Endothelial cell of umbilical vein (primary cell): ENCODE results near the gene PKD1. TPM values are rescaled to one million over a fixed set of nuclear protein-coding genes. Genes with fewer than 3 reads are reported as not detected.

Source experiments
- microRNA counts: library from miRNA; unstranded; fragments of <30 nt; microRNA quantifications from one replicate; lab custom pipeline; 2016
- microRNA-seq: library from miRNA; unstranded; fragments of <30 nt; microRNA quantifications from one replicate; pipeline ENCODE4 v1.2.0, GENCODE V29; 2021; ENCODE audit warnings: borderline number of aligned reads, borderline replicate concordance
- polyA plus RNA-seq, 4 experiments: library from polyadenylated mRNA; depleted of rRNA in 3 of 4; stranded (reverse) in 3 of 4; unstranded in 1 of 4; fragments of >200 nt; gene quantifications; 2 replicates each; pipeline versions ENCODE4 v1.2.1 to v1.2.3, GENCODE V29; 2011 to 2012; ENCODE audit warnings: missing spikeins in 1 of 4
- small RNA-seq: library from RNA; depleted of rRNA; stranded (forward); fragments of <200 nt; gene quantifications from one replicate; pipeline ENCODE3, GENCODE V24; 2012; ENCODE audit warnings: low replicate concordance, low read depth; ENCODE audit not compliant: insufficient read depth, insufficient read length
- total RNA-seq: library from RNA; stranded (reverse); gene quantifications from 2 replicates; pipeline ENCODE4 v1.2.3, GENCODE V29; 2021

Gene PKD1
- total and polyA plus RNA-seq, 2 donors (not counting 3 experiments of a cell fraction or from before 2014, with no cell fraction given) = 52.5 to 102 TPM

MicroRNAs within 50 kb of the gene (microRNA counts, 767-probe panel; counts per million panel counts)
- microRNA hsa-miR-1225-3p (lab: Ali Mortazavi, UCI) (723 counts per million, percentile 96 among the panel's probes with 10 or more counts), microRNA hsa-miR-1225-5p (lab: Ali Mortazavi, UCI) (723 counts per million, percentile 96 among the panel's probes with 10 or more counts), microRNA hsa-miR-3180 (lab: Ali Mortazavi, UCI) (723 counts per million, percentile 96 among the panel's probes with 10 or more counts), microRNA hsa-miR-4516 (lab: Ali Mortazavi, UCI) (723 counts per million, percentile 96 among the panel's probes with 10 or more counts)

Small RNA genes lying within 50 kb of the gene (microRNA-seq; reads per million reads assigned to microRNA genes)
- not detected for gene MIR1225
- gene MIR3180-5 = not detected
- gene MIR4516 = not detected
- not detected for gene MIR6511B1

Small RNA genes lying within 50 kb of the gene (small RNA-seq; reads per million reads assigned to genes)
- not detected for gene MIR1225
- gene MIR3180-5 = not detected
- not detected for gene MIR4516
- not detected for gene RF00019
- gene SNORD60 = not detected

Other genes starting within 250 kb of the PKD1 start
- not detected in 2 replicates for gene HS3ST6, start 217.5 kb downstream of the PKD1 start, total RNA-seq
- not detected in 2 replicates for gene HS3ST6, start 217.5 kb downstream of the PKD1 start, polyA plus RNA-seq
- 20.7 and 25.0 TPM in 2 replicates for gene MSRB1, start 192.7 kb downstream of the PKD1 start, total RNA-seq
- gene MSRB1, start 192.7 kb downstream of the PKD1 start, polyA plus RNA-seq = 42.1 and 54.6 TPM in 2 replicates
- gene RPL3L, start 181.2 kb downstream of the PKD1 start, total RNA-seq = not detected in 2 replicates
- gene RPL3L, start 181.2 kb downstream of the PKD1 start, polyA plus RNA-seq = not detected in 2 replicates
- gene NDUFB10, start 176.4 kb downstream of the PKD1 start, total RNA-seq = 124 and 144 TPM in 2 replicates
- 167 and 192 TPM in 2 replicates for gene NDUFB10, start 176.4 kb downstream of the PKD1 start, polyA plus RNA-seq
- gene RPS2, start 171.1 kb downstream of the PKD1 start, total RNA-seq = 2,793 and 3,036 TPM in 2 replicates
- gene RPS2, start 171.1 kb downstream of the PKD1 start, polyA plus RNA-seq = 9,021 and 12,733 TPM in 2 replicates
- not detected in 2 replicates for gene RNF151, start 169.0 kb downstream of the PKD1 start, total RNA-seq
- gene RNF151, start 169.0 kb downstream of the PKD1 start, polyA plus RNA-seq = not detected in 2 replicates
- gene TBL3, start 163.8 kb downstream of the PKD1 start, total RNA-seq = 42.2 and 42.3 TPM in 2 replicates
- gene TBL3, start 163.8 kb downstream of the PKD1 start, polyA plus RNA-seq = 77.1 and 80.6 TPM in 2 replicates
- gene NOXO1, start 154.4 kb downstream of the PKD1 start, total RNA-seq = 0.60 TPM in 1 of 2 replicates, not detected in the other
- gene NOXO1, start 154.4 kb downstream of the PKD1 start, polyA plus RNA-seq = 0.37 and 0.40 TPM in 2 replicates
- 29.9 and 30.5 TPM in 2 replicates for gene GFER, start 151.7 kb downstream of the PKD1 start, total RNA-seq
- 13.7 and 26.0 TPM in 2 replicates for gene GFER, start 151.7 kb downstream of the PKD1 start, polyA plus RNA-seq
- 0.81 and 0.95 TPM in 2 replicates for gene SYNGR3, start 145.9 kb downstream of the PKD1 start, total RNA-seq
- gene SYNGR3, start 145.9 kb downstream of the PKD1 start, polyA plus RNA-seq = 1.4 and 2.6 TPM in 2 replicates
- gene ZNF598, start 126.1 kb downstream of the PKD1 start, total RNA-seq = 60.5 and 67.0 TPM in 2 replicates
- gene ZNF598, start 126.1 kb downstream of the PKD1 start, polyA plus RNA-seq = 43.3 TPM in 2 replicates
- gene NPW, start 116.1 kb downstream of the PKD1 start, total RNA-seq = 3.3 and 3.9 TPM in 2 replicates
- 0.84 and 1.8 TPM in 2 replicates for gene NPW, start 116.1 kb downstream of the PKD1 start, polyA plus RNA-seq
- gene NHERF2, start 109.0 kb downstream of the PKD1 start, total RNA-seq = 71.2 and 77.7 TPM in 2 replicates
- gene NHERF2, start 109.0 kb downstream of the PKD1 start, polyA plus RNA-seq = 65.2 and 84.5 TPM in 2 replicates
- 35.3 and 39.8 TPM in 2 replicates for gene NTHL1, start 88.1 kb downstream of the PKD1 start, total RNA-seq
- gene NTHL1, start 88.1 kb downstream of the PKD1 start, polyA plus RNA-seq = 65.8 and 77.9 TPM in 2 replicates
- 144 TPM in 2 replicates for gene TSC2, start 87.9 kb downstream of the PKD1 start, total RNA-seq
- gene TSC2, start 87.9 kb downstream of the PKD1 start, polyA plus RNA-seq = 87.9 and 116 TPM in 2 replicates
- gene RAB26, start 12.7 kb upstream of the PKD1 start, total RNA-seq = 0.91 and 1.6 TPM in 2 replicates
- gene RAB26, start 12.7 kb upstream of the PKD1 start, polyA plus RNA-seq = 2.0 and 3.1 TPM in 2 replicates
- 141 and 159 TPM in 2 replicates for gene TRAF7, start 19.9 kb upstream of the PKD1 start, total RNA-seq
- 175 and 191 TPM in 2 replicates for gene TRAF7, start 19.9 kb upstream of the PKD1 start, polyA plus RNA-seq
- gene CASKIN1, start 60.7 kb upstream of the PKD1 start, total RNA-seq = 0.35 and 0.58 TPM in 2 replicates
- 0.10 and 0.11 TPM in 2 replicates for gene CASKIN1, start 60.7 kb upstream of the PKD1 start, polyA plus RNA-seq
- gene MLST8, start 69.6 kb upstream of the PKD1 start, total RNA-seq = 36.9 and 37.0 TPM in 2 replicates
- gene MLST8, start 69.6 kb upstream of the PKD1 start, polyA plus RNA-seq = 129 and 181 TPM in 2 replicates
- 8.4 and 10.2 TPM in 2 replicates for gene BRICD5, start 75.0 kb upstream of the PKD1 start, total RNA-seq
- 5.6 and 9.3 TPM in 2 replicates for gene BRICD5, start 75.0 kb upstream of the PKD1 start, polyA plus RNA-seq
- gene PGP, start 78.9 kb upstream of the PKD1 start, total RNA-seq = 29.6 and 32.0 TPM in 2 replicates
- 28.5 and 40.0 TPM in 2 replicates for gene PGP, start 78.9 kb upstream of the PKD1 start, polyA plus RNA-seq
- 31.9 and 32.7 TPM in 2 replicates for gene E4F1, start 87.7 kb upstream of the PKD1 start, total RNA-seq
- 28.6 and 40.8 TPM in 2 replicates for gene E4F1, start 87.7 kb upstream of the PKD1 start, polyA plus RNA-seq
- 1.0 and 1.2 TPM in 2 replicates for gene DNASE1L2, start 100.5 kb upstream of the PKD1 start, total RNA-seq
- 0.57 and 1.3 TPM in 2 replicates for gene DNASE1L2, start 100.5 kb upstream of the PKD1 start, polyA plus RNA-seq
- gene ECI1, start 115.7 kb upstream of the PKD1 start, total RNA-seq = 43.6 and 45.8 TPM in 2 replicates
- gene ECI1, start 115.7 kb upstream of the PKD1 start, polyA plus RNA-seq = 48.3 and 57.3 TPM in 2 replicates
- gene RNPS1, start 132.2 kb upstream of the PKD1 start, total RNA-seq = 204 and 209 TPM in 2 replicates
- gene RNPS1, start 132.2 kb upstream of the PKD1 start, polyA plus RNA-seq = 206 and 255 TPM in 2 replicates
- 25.5 and 36.0 TPM in 2 replicates for gene ABCA3, start 204.8 kb upstream of the PKD1 start, total RNA-seq
- gene ABCA3, start 204.8 kb upstream of the PKD1 start, polyA plus RNA-seq = 13.5 and 16.7 TPM in 2 replicates